Measurements from ENCODE around the gene ATXN7.

ATXN7 gene

DNA sequence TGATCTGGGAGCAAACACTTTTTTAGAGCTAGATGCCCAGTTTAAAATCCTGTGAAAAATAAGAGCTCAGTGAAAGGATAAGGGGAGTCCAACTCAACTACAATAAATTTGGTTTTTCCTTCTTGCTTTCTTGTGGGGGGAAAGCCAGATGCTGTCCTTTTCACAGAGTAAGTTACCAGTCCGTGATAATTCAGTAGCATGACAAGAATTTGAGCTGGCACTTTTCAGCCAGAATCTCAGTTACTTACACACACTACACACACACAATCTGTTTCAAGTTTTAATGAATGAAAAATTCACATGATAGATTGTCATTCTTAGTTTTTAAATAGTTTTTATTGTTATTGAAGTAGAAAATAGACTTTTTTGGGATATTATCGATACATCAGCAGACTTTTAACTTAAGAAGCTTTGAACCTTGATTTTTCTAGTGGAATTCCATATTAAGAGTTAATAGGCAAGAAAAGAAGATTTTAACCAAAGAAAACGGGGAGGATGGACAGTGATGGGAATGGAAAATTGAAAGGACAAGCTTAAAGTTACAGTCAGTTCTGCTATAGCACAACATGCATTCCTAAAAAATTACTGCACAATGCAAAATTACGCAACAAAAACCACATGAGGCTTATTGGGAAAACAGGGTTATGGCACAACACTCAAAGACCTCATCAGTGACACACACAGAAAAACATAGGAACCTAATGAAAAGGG, 112.6 kb downstream of the ATXN7 start:
- TF ChIP-seq, protein P1, sequence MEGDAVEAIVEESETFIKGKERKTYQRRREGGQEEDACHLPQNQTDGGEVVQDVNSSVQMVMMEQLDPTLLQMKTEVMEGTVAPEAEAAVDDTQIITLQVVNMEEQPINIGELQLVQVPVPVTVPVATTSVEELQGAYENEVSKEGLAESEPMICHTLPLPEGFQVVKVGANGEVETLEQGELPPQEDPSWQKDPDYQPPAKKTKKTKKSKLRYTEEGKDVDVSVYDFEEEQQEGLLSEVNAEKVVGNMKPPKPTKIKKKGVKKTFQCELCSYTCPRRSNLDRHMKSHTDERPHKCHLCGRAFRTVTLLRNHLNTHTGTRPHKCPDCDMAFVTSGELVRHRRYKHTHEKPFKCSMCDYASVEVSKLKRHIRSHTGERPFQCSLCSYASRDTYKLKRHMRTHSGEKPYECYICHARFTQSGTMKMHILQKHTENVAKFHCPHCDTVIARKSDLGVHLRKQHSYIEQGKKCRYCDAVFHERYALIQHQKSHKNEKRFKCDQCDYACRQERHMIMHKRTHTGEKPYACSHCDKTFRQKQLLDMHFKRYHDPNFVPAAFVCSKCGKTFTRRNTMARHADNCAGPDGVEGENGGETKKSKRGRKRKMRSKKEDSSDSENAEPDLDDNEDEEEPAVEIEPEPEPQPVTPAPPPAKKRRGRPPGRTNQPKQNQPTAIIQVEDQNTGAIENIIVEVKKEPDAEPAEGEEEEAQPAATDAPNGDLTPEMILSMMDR (IDR thresholded peaks at IDR 0.05; ENCODE audit: borderline replicate concordance, insufficient read depth, low read depth, low read length) = no peak

DNA sequence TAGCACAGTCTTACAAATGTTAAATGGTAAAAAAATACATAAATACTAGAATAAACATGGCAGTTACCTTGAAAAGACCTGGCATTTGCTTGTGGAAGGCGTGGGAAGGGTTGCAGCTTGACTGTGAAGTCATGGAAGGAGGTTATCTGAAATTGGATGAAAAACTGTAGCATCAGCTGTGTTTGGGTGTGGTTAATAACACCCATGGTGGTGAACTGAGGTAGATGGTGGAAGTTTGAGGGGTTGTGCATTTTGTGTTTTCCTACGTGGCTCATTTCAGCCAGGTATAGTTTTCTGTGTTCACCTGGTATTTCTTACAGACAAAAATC, 113.2 kb downstream of the ATXN7 start:
- H3K4me3 ChIP-seq (ENCODE audit: low read depth, low read length) = no peak overlapping the region
- TF ChIP-seq, protein P1 (IDR thresholded peaks at IDR 0.05; ENCODE audit: borderline replicate concordance, insufficient read depth, low read depth, low read length) = no peak

More for the DNA sequence above, 112.6 kb downstream of the ATXN7 start:
- no peak overlapping the region for H3K4me3 ChIP-seq (ENCODE audit: low read depth, low read length)

DNA sequence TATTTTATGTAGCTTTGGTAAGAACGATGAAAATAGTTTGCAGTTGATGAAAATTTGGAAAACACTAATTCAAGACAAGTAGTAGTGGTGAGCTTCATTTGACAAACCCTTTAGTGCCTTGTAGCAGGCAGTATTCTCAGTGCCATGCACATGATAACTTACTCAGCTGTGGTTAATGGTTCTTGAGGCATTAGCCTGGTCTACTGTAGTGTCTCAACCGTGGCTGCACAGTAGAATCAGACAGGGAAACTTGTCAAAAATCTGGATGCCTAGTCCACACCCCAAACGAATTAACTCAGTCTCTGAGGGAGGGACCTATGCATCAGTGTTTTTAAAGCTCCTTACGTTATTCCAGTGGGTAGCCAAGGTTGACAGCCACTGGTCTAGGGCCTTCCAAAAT, 114.2 kb downstream of the ATXN7 start:
- TF ChIP-seq, protein P1 (IDR thresholded peaks at IDR 0.05; ENCODE audit: borderline replicate concordance, insufficient read depth, low read depth, low read length) = no peak
- no peak overlapping the region for H3K4me3 ChIP-seq (ENCODE audit: low read depth, low read length)

DNA sequence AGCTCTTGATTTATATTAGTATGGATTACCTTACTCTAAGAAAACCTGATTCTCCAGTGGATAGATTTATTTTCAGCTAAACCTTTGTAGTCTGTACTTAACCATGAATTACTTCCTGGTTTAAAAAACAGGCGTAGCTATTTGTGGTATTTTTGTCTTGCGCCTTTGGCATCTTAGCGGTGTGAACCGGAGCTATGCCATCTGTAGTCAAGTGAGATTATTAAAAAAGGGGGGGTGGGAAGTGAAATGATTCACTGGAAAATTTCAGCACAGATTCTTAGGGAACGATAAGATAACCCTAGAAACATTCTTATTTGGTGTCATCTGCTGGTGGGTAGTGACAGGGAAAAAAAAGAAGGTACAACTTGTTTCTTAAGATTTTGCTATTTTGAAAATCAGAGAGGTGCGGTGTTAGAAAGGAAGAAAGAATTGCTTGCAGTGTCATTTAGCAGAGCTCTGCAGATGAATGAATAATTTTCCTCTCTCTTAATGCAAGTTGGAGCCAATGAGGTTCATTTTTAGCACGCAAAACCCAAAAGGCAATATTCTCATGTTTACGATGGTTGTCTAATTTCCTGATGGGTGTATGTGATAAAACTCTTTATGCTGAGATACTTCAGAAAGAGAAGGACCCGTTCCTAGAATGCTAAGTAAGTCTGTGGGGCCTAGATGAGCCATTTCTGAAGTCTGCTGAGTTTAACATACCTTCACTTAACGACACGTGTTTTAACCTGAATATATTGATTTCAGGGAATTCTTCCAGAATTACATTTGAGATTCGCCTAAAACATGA, 115.6 kb downstream of the ATXN7 start:
- no peak overlapping the region for H3K4me3 ChIP-seq (ENCODE audit: low read depth, low read length)
- TF ChIP-seq, protein P1 (IDR thresholded peaks at IDR 0.05; ENCODE audit: borderline replicate concordance, insufficient read depth, low read depth, low read length) = no peak

DNA sequence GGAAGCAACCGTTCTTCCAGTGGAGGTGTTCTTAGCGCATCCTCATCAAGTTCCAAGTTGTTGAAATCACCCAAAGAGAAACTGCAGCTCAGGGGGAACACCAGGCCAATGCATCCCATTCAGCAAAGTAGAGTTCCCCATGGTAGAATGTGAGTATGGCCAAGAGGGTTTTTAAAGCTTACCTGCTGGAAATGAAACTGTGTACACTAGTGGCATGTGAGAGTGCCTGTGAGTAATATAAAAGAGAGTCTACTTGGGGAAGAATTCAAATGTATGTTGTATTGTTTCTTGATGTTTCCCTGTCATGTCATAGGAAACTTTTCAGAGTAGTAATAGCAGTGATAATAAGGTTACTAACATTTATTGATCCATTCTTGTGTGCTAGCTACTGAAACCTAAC, 116.4 kb downstream of the ATXN7 start:
- H3K4me3 ChIP-seq (ENCODE audit: low read depth, low read length) = no peak overlapping the region
- TF ChIP-seq, protein P1 (IDR thresholded peaks at IDR 0.05; ENCODE audit: borderline replicate concordance, insufficient read depth, low read depth, low read length) = no peak

DNA sequence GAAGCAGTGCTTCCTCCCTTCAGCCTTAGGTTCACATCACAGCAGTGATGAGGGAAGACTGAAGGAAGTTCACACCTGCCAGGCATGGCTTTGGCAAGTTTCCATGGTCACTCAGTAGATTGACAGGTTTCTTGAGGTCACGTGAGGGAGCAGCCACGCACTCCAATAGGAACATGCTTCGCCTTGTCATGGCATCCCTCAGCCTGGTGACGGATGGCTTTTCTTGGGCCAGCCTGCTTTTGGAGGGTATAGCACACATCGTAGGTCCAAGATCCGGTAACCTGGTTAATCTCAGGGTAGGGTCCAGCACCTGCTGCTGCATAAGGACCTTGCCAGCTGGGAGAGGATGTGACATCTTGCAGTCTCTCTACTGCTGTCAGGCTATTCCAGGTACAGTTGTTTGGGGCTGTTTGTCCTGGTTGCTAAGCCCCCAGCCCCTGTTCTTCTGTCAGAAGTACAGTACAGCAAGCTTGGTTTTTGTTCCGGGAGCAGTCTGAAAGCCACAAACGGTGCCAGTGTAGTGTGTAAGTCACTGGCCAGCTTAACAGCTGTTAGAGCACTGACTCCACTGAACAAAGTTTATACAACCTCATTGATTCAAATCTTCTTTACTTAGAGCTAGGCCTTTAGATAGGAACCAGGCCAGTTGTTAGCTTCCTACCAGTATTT, 117.3 kb downstream of the ATXN7 start:
- TF ChIP-seq, protein P1 (IDR thresholded peaks at IDR 0.05; ENCODE audit: borderline replicate concordance, insufficient read depth, low read depth, low read length) = no peak
- H3K4me3 ChIP-seq (ENCODE audit: low read depth, low read length) = no peak overlapping the region
